K562 (cell line): ENCODE measurements around the gene TJP2. TPM values are rescaled to one million over a fixed set of nuclear protein-coding genes. Genes with fewer than 3 reads are reported as not detected.

Experiments
- ARID1B ChIP-seq: fragments of 450-650 bp; IDR thresholded peaks from 2 replicates; pipeline ENCODE4 v1.6.1; 2016; ENCODE audit warnings: antibody characterized with exemption, mild to moderate bottlenecking, inconsistent platforms
- ATF7 ChIP-seq: fragments of 450-650 bp; IDR thresholded peaks from 2 replicates; pipeline ENCODE4 v1.7.1; 2014; ENCODE audit warnings: mild to moderate bottlenecking, moderate library complexity
- CHCHD3 ChIP-seq: fragments of 250-450 bp; sonication (Bioruptor Pico); IDR thresholded peaks from 2 replicates; pipeline ENCODE4 v2.1.2; 2022; ENCODE audit warnings: mild to moderate bottlenecking
- DMBX1 ChIP-seq: fragments of 250-450 bp; sonication (Bioruptor Pico); IDR thresholded peaks from 2 replicates; pipeline ENCODE4 v1.8.0; 2022; ENCODE audit warnings: inconsistent platforms, mild to moderate bottlenecking, moderate library complexity, borderline replicate concordance
- DPF2 ChIP-seq: fragments of 450-650 bp; IDR thresholded peaks from 2 replicates; pipeline ENCODE4 v1.6.1; 2016
- HLTF ChIP-seq: fragments of 450-650 bp; IDR thresholded peaks from 2 replicates; pipeline ENCODE4 v1.6.1; 2016
- MTA2 ChIP-seq: fragments of 450-650 bp; IDR thresholded peaks from 2 replicates; pipeline ENCODE4 v1.6.1; 2016; ENCODE audit warnings: low read depth
- POLR2B ChIP-seq: fragments of 450-650 bp; IDR thresholded peaks from 2 replicates; pipeline ENCODE4 v1.6.1; 2018; ENCODE audit warnings: low read depth; ENCODE audit not compliant: partially characterized antibody
- POLR2G ChIP-seq: fragments of 200-400 bp; formaldehyde crosslinking; IDR thresholded peaks from 2 replicates; pipeline ENCODE4 v1.6.1; 2017; ENCODE audit warnings: low read depth, mild to moderate bottlenecking, antibody characterized with exemption, low read length, moderate library complexity
- RBM39 ChIP-seq: fragments of 200-400 bp; formaldehyde crosslinking; optimal IDR thresholded peaks from 2 replicates; pipeline ENCODE3; 2018; ENCODE audit warnings: low read depth, low read length
- SOX6 ChIP-seq: fragments of 450-650 bp; IDR thresholded peaks from 2 replicates; pipeline ENCODE4 v1.6.1; 2014; ENCODE audit warnings: mild to moderate bottlenecking
- TEAD4 ChIP-seq, 2 experiments: sonication (generic) in 1 of 2; formaldehyde crosslinking in 1 of 2; IDR thresholded peaks; 2 replicates each; pipeline versions ENCODE4 v1.6.1 to v1.8.0; 2012 to 2022; ENCODE audit warnings: borderline replicate concordance in 1 of 2, inconsistent platforms in 1 of 2, low read length in 1 of 2, mild to moderate bottlenecking in 1 of 2, missing genetic modification reagents in 1 of 2
- polyA plus RNA-seq, 8 experiments: library from polyadenylated mRNA; depleted of rRNA in 4 of 8; stranded (reverse) in 5 of 8; unstranded in 3 of 8; fragments of >200 nt; fragmentation: Nextera tagmentation in 2 of 8; fragmentation: Illumina TruSeq in 1 of 8; extraction: Ambion mirVana in 2 of 8; extraction: Trizol in 1 of 8; gene quantifications; 2 replicates each; pipeline versions ENCODE4 v1.2.1 to v1.2.3, GENCODE V29; 2011 to 2014; ENCODE audit warnings: inconsistent platforms in 1 of 8, missing spikeins in 1 of 8
- total RNA-seq, 7 experiments: library from RNA; depleted of rRNA in 6 of 7; stranded (reverse); fragments of >200 nt in 6 of 7; fragmentation: Illumina TruSeq in 2 of 7; extraction: Trizol in 2 of 7; gene quantifications; 2 replicates each; pipeline versions ENCODE4 v1.2.1 to v1.2.3, GENCODE V29; 2011 to 2021; ENCODE audit warnings: low replicate concordance in 1 of 7
- TF ChIP-seq, protein P1 (sequence below), 3 experiments: IDR thresholded peaks in 2 of 3; conservative IDR thresholded peaks in 1 of 3; 2 replicates each; pipeline ENCODE4 v1.5.1; 2011 to 2012; ENCODE audit warnings: low read length in 3 of 3, mild to moderate bottlenecking in 3 of 3, control low read depth in 2 of 3, improper control_type of control experiment in 1 of 3, inconsistent platforms in 1 of 3, low read depth in 1 of 3, mixed read lengths in 1 of 3, moderate library complexity in 1 of 3; ENCODE audit not compliant: insufficient read depth in 2 of 3
- TF ChIP-seq, protein P2 (sequence below): IDR thresholded peaks from 2 replicates; pipeline ENCODE4 v1.6.1; 2016; ENCODE audit warnings: missing genetic modification characterization, missing compliant biosample characterization
- TF ChIP-seq, protein P3 (sequence below): sonication (generic); formaldehyde crosslinking; IDR thresholded peaks from 2 replicates; pipeline ENCODE4 v1.9.0; 2022; ENCODE audit warnings: mild to moderate bottlenecking, missing genetic modification reagents
- TF ChIP-seq, protein P4 (sequence below), 2 experiments: IDR thresholded peaks in 1 of 2; conservative IDR thresholded peaks in 1 of 2; 2 replicates each; pipeline ENCODE4 v1.6.1; 2016; ENCODE audit warnings: low read depth in 2 of 2, mild to moderate bottlenecking in 1 of 2, missing compliant biosample characterization in 1 of 2, missing genetic modification characterization in 1 of 2, moderate library complexity in 1 of 2
- TF ChIP-seq, protein P5 (sequence below): fragments of 450-650 bp; IDR thresholded peaks from 2 replicates; pipeline ENCODE4 v1.6.1; 2017; ENCODE audit warnings: antibody characterized with exemption, mild to moderate bottlenecking

The TJP2 gene
- total and polyA plus RNA-seq, 9 of the 15 experiments (the other 6 are each of a cell fraction or from before 2014, with no cell fraction given), result 4.0 to 24.1 (median 16.8) TPM

- TF ChIP-seq, protein P1, sequence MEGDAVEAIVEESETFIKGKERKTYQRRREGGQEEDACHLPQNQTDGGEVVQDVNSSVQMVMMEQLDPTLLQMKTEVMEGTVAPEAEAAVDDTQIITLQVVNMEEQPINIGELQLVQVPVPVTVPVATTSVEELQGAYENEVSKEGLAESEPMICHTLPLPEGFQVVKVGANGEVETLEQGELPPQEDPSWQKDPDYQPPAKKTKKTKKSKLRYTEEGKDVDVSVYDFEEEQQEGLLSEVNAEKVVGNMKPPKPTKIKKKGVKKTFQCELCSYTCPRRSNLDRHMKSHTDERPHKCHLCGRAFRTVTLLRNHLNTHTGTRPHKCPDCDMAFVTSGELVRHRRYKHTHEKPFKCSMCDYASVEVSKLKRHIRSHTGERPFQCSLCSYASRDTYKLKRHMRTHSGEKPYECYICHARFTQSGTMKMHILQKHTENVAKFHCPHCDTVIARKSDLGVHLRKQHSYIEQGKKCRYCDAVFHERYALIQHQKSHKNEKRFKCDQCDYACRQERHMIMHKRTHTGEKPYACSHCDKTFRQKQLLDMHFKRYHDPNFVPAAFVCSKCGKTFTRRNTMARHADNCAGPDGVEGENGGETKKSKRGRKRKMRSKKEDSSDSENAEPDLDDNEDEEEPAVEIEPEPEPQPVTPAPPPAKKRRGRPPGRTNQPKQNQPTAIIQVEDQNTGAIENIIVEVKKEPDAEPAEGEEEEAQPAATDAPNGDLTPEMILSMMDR (IDR thresholded peaks at IDR 0.05 in 2 of 3, conservative IDR thresholded peaks at IDR 0.05 in 1 of 3; ENCODE audit: insufficient read depth in 2 of 3, low read depth in 1 of 3, low read length in 3 of 3), result peak; percentile 45 to 75 (median 71); a peak in 5 of 6 replicates
- TF ChIP-seq POLR2G, result no peak
- TF ChIP-seq TEAD4 (IDR thresholded peaks at IDR 0.05; ENCODE audit: low read length), result peak; percentile 33; the same call in 1 of the 2 replicates
- no peak for TF ChIP-seq TEAD4 (CRISPR knock-in tag; IDR thresholded peaks at IDR 0.05; ENCODE audit: borderline replicate concordance)
- TF ChIP-seq CHCHD3 (CRISPR knock-in tag), result no peak
- no peak for TF ChIP-seq POLR2B
- peak; percentile 17; the same call in 1 of the 2 replicates for TF ChIP-seq ARID1B
- TF ChIP-seq, protein P2, sequence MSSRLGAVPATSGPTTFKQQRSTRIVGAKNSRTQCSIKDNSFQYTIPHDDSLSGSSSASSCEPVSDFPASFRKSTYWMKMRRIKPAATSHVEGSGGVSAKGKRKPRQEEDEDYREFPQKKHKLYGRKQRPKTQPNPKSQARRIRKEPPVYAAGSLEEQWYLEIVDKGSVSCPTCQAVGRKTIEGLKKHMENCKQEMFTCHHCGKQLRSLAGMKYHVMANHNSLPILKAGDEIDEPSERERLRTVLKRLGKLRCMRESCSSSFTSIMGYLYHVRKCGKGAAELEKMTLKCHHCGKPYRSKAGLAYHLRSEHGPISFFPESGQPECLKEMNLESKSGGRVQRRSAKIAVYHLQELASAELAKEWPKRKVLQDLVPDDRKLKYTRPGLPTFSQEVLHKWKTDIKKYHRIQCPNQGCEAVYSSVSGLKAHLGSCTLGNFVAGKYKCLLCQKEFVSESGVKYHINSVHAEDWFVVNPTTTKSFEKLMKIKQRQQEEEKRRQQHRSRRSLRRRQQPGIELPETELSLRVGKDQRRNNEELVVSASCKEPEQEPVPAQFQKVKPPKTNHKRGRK (tag), result no peak
- TF ChIP-seq, protein P3, sequence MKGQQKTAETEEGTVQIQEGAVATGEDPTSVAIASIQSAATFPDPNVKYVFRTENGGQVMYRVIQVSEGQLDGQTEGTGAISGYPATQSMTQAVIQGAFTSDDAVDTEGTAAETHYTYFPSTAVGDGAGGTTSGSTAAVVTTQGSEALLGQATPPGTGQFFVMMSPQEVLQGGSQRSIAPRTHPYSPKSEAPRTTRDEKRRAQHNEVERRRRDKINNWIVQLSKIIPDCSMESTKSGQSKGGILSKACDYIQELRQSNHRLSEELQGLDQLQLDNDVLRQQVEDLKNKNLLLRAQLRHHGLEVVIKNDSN (CRISPR knock-in tag), result no peak
- 0 out of 2 replicates have a peak, but pooled peaks have one; percentile 14 for TF ChIP-seq ATF7
- TF ChIP-seq MTA2, result no peak
- no peak for TF ChIP-seq RBM39
- TF ChIP-seq HLTF, result no peak
- 0 out of 2 replicates have a peak, but pooled peaks have one; percentile 29 for TF ChIP-seq DMBX1
- peak; percentile 32; the same call in 1 of the 2 replicates for TF ChIP-seq DPF2
- TF ChIP-seq, protein P4, sequence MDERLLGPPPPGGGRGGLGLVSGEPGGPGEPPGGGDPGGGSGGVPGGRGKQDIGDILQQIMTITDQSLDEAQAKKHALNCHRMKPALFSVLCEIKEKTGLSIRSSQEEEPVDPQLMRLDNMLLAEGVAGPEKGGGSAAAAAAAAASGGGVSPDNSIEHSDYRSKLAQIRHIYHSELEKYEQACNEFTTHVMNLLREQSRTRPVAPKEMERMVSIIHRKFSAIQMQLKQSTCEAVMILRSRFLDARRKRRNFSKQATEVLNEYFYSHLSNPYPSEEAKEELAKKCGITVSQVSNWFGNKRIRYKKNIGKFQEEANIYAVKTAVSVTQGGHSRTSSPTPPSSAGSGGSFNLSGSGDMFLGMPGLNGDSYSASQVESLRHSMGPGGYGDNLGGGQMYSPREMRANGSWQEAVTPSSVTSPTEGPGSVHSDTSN (CRISPR knock-in tag; IDR thresholded peaks at IDR 0.05; ENCODE audit: low read depth), result no peak
- TF ChIP-seq, protein P4 (tag; conservative IDR thresholded peaks at IDR 0.05; ENCODE audit: low read depth), result peak; percentile 53; the same call in 1 of the 2 replicates
- peak; percentile 42; the same call in 1 of the 2 replicates for TF ChIP-seq SOX6
- TF ChIP-seq, protein P5, sequence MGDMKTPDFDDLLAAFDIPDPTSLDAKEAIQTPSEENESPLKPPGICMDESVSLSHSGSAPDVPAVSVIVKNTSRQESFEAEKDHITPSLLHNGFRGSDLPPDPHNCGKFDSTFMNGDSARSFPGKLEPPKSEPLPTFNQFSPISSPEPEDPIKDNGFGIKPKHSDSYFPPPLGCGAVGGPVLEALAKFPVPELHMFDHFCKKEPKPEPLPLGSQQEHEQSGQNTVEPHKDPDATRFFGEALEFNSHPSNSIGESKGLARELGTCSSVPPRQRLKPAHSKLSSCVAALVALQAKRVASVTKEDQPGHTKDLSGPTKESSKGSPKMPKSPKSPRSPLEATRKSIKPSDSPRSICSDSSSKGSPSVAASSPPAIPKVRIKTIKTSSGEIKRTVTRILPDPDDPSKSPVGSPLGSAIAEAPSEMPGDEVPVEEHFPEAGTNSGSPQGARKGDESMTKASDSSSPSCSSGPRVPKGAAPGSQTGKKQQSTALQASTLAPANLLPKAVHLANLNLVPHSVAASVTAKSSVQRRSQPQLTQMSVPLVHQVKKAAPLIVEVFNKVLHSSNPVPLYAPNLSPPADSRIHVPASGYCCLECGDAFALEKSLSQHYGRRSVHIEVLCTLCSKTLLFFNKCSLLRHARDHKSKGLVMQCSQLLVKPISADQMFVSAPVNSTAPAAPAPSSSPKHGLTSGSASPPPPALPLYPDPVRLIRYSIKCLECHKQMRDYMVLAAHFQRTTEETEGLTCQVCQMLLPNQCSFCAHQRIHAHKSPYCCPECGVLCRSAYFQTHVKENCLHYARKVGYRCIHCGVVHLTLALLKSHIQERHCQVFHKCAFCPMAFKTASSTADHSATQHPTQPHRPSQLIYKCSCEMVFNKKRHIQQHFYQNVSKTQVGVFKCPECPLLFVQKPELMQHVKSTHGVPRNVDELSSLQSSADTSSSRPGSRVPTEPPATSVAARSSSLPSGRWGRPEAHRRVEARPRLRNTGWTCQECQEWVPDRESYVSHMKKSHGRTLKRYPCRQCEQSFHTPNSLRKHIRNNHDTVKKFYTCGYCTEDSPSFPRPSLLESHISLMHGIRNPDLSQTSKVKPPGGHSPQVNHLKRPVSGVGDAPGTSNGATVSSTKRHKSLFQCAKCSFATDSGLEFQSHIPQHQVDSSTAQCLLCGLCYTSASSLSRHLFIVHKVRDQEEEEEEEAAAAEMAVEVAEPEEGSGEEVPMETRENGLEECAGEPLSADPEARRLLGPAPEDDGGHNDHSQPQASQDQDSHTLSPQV, result no peak
Measured at GRCh38 chr9:69223605-69224004, 49.5 kb downstream of the TJP2 start (continued).
